HepG2 (cell line): ENCODE results near the gene TMEM129. TPM values are rescaled to one million over a fixed set of nuclear protein-coding genes. Genes with fewer than 3 reads are reported as not detected.

ENCODE experiments used
- DPF2 ChIP-seq: sonication (generic); formaldehyde crosslinking; IDR thresholded peaks from 2 replicates; pipeline ENCODE4 v1.4.0; 2020; ENCODE audit warnings: mild to moderate bottlenecking, low read depth, missing genetic modification reagents, borderline replicate concordance
- IKZF1 ChIP-seq: fragments of 450-650 bp; IDR thresholded peaks from 2 replicates; pipeline ENCODE4 v1.7.1; 2016
- KDM4B ChIP-seq: sonication (generic); formaldehyde crosslinking; IDR thresholded peaks from 2 replicates; pipeline ENCODE4 v1.4.0; 2020; ENCODE audit warnings: missing genetic modification reagents
- LCORL ChIP-seq, 2 experiments: fragments of 450-650 bp in 1 of 2; sonication (generic) in 1 of 2; formaldehyde crosslinking in 1 of 2; IDR thresholded peaks; 2 replicates each; pipeline versions ENCODE4 v1.5.0 to v1.6.1; 2017 to 2020; ENCODE audit warnings: antibody characterized with exemption in 1 of 2, missing genetic modification reagents in 1 of 2
- SKI ChIP-seq: fragments of 450-650 bp; IDR thresholded peaks from one replicate; pipeline ENCODE4 v1.6.1; 2018; ENCODE audit warnings: mild to moderate bottlenecking; ENCODE audit not compliant: partially characterized antibody
- ZBTB38 ChIP-seq: sonication (generic); formaldehyde crosslinking; IDR thresholded peaks from 2 replicates; pipeline ENCODE4 v1.5.1; 2020; ENCODE audit warnings: mild to moderate bottlenecking, missing genetic modification reagents
- ZFP82 ChIP-seq: sonication (generic); formaldehyde crosslinking; IDR thresholded peaks from 2 replicates; pipeline ENCODE4 v1.5.1; 2020; ENCODE audit warnings: mild to moderate bottlenecking, missing genetic modification reagents, borderline replicate concordance
- ZNF180 ChIP-seq: sonication (generic); formaldehyde crosslinking; IDR thresholded peaks from 2 replicates; pipeline ENCODE4 v1.4.0; 2020; ENCODE audit warnings: low read depth, missing genetic modification reagents, borderline replicate concordance
- ZNF224 ChIP-seq: sonication (generic); formaldehyde crosslinking; IDR thresholded peaks from 2 replicates; pipeline ENCODE4 v1.5.0; 2020; ENCODE audit warnings: mild to moderate bottlenecking, missing genetic modification reagents
- ZNF546 ChIP-seq: sonication (generic); formaldehyde crosslinking; conservative IDR thresholded peaks from 2 replicates; pipeline ENCODE4 v1.8.1; 2023; ENCODE audit warnings: mild to moderate bottlenecking, missing genetic modification reagents
- polyA plus RNA-seq, 8 experiments: library from polyadenylated mRNA; depleted of rRNA in 3 of 8; stranded (reverse) in 7 of 8; unstranded in 1 of 8; fragments of >200 nt; fragmentation: Illumina TruSeq in 4 of 8; extraction: Trizol in 4 of 8; gene quantifications; 2 replicates each; pipeline versions ENCODE4 v1.2.1 to v1.2.3, GENCODE V29; 2011 to 2016; ENCODE audit warnings: low read depth in 4 of 8, missing spikeins in 1 of 8, mixed read lengths in 1 of 8; ENCODE audit not compliant: insufficient read depth in 1 of 8
- total RNA-seq, 5 experiments: library from RNA; depleted of rRNA; stranded (reverse); fragments of >200 nt; fragmentation: Illumina TruSeq; extraction: Trizol; gene quantifications; 2 replicates each; pipeline ENCODE4 v1.2.3, GENCODE V29; 2016; ENCODE audit warnings: low read depth in 1 of 5
- TF ChIP-seq, protein P1 (sequence below): conservative IDR thresholded peaks from 2 replicates; pipeline ENCODE4 v1.6.1; 2018; ENCODE audit warnings: missing genetic modification reagents
- TF ChIP-seq, protein P2 (sequence below): sonication (generic); formaldehyde crosslinking; IDR thresholded peaks from 2 replicates; pipeline ENCODE4 v1.4.0; 2020; ENCODE audit warnings: mild to moderate bottlenecking, low read depth, missing genetic modification reagents
- TF ChIP-seq, protein P3 (sequence below): IDR thresholded peaks from 2 replicates; pipeline ENCODE4 v1.6.1; 2016; ENCODE audit warnings: missing compliant biosample characterization, missing genetic modification reagents, borderline replicate concordance
- TF ChIP-seq, protein P4 (sequence below): sonication (generic); formaldehyde crosslinking; IDR thresholded peaks from 2 replicates; pipeline ENCODE4 v1.8.0; 2023; ENCODE audit warnings: mild to moderate bottlenecking, missing genetic modification reagents
- TF ChIP-seq, protein P5 (sequence below): sonication (generic); formaldehyde crosslinking; IDR thresholded peaks from 2 replicates; pipeline ENCODE4 v1.4.0; 2020; ENCODE audit warnings: missing genetic modification reagents, borderline replicate concordance
- TF ChIP-seq, protein P6 (sequence below): sonication (generic); formaldehyde crosslinking; IDR thresholded peaks from 2 replicates; pipeline ENCODE4 v1.4.0; 2020; ENCODE audit warnings: low read depth, mild to moderate bottlenecking, missing genetic modification reagents

The TMEM129 gene
- total and polyA plus RNA-seq, 2 of the 13 experiments (the other 11 are each of a cell fraction or from before 2014, with no cell fraction given): 19.0 to 25.8 TPM

DNA sequence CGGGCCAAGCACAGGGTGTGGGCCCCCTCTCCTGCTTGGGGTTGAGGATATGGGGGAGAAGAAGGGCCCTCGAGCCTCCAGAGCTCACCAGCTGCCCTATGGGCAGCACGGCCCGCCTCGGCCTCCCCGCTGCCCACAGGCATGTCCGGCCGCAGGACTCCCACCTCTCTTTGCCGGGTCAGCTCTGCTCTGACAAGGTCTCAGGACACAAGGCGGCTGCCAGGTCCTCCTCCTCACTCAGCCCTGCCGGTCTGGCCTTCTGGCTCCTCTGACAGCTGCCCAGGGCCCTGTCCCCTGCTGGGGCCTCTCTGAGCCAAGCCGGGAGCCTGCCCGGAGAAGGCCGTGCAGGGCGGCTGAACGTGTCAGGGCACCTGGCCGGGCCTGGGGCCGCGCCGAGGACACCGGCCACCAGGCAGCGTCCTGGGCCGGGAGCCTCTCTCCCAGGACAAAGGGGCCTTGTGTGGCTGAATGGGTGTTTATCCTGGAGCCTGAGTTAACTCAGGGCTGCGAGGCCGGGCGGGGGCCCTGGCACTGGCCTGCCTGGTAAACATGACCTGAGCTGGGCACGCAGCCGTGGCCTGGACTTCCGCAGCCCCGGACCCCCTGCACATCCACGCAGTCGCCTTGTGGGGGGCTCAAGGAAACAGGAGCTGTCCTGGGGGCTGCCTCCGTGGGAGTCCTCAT lies 25.9 kb upstream of the TMEM129 start (continued):
- TF ChIP-seq ZNF224 (CRISPR knock-in tag) (peak; percentile 60; the same call in 1 of the 2 replicates), SKI (peak; percentile 37), ZBTB38 (CRISPR knock-in tag) (peak; percentile 15; the same call in 1 of the 2 replicates), ZNF546 (CRISPR knock-in tag) (peak; percentile 60), LCORL (IDR thresholded peaks at IDR 0.05) (no peak), LCORL (CRISPR knock-in tag; IDR thresholded peaks at IDR 0.05) (peak; percentile 75), DPF2 (peak; percentile 73), KDM4B (CRISPR knock-in tag) (no peak; the same call in 1 of the 2 replicates), ZFP82 (CRISPR knock-in tag) (peak; percentile 80; the same call in 1 of the 2 replicates), ZNF180 (CRISPR knock-in tag) (0 out of 2 replicates have a peak, but pooled peaks have one; percentile 43), IKZF1 (no peak)
- TF ChIP-seq, protein P1, sequence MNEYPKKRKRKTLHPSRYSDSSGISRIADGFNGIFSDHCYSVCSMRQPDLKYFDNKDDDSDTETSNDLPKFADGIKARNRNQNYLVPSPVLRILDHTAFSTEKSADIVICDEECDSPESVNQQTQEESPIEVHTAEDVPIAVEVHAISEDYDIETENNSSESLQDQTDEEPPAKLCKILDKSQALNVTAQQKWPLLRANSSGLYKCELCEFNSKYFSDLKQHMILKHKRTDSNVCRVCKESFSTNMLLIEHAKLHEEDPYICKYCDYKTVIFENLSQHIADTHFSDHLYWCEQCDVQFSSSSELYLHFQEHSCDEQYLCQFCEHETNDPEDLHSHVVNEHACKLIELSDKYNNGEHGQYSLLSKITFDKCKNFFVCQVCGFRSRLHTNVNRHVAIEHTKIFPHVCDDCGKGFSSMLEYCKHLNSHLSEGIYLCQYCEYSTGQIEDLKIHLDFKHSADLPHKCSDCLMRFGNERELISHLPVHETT (CRISPR knock-in tag): no peak
- TF ChIP-seq, protein P2, sequence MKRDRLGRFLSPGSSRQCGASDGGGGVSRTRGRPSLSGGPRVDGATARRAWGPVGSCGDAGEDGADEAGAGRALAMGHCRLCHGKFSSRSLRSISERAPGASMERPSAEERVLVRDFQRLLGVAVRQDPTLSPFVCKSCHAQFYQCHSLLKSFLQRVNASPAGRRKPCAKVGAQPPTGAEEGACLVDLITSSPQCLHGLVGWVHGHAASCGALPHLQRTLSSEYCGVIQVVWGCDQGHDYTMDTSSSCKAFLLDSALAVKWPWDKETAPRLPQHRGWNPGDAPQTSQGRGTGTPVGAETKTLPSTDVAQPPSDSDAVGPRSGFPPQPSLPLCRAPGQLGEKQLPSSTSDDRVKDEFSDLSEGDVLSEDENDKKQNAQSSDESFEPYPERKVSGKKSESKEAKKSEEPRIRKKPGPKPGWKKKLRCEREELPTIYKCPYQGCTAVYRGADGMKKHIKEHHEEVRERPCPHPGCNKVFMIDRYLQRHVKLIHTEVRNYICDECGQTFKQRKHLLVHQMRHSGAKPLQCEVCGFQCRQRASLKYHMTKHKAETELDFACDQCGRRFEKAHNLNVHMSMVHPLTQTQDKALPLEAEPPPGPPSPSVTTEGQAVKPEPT: peak; percentile 67; the same call in 1 of the 2 replicates
- TF ChIP-seq, protein P3, sequence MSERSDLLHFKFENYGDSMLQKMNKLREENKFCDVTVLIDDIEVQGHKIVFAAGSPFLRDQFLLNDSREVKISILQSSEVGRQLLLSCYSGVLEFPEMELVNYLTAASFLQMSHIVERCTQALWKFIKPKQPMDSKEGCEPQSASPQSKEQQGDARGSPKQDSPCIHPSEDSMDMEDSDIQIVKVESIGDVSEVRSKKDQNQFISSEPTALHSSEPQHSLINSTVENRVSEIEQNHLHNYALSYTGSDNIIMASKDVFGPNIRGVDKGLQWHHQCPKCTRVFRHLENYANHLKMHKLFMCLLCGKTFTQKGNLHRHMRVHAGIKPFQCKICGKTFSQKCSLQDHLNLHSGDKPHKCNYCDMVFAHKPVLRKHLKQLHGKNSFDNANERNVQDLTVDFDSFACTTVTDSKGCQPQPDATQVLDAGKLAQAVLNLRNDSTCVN: peak; percentile 16; the same call in 1 of the 2 replicates
- TF ChIP-seq, protein P4, sequence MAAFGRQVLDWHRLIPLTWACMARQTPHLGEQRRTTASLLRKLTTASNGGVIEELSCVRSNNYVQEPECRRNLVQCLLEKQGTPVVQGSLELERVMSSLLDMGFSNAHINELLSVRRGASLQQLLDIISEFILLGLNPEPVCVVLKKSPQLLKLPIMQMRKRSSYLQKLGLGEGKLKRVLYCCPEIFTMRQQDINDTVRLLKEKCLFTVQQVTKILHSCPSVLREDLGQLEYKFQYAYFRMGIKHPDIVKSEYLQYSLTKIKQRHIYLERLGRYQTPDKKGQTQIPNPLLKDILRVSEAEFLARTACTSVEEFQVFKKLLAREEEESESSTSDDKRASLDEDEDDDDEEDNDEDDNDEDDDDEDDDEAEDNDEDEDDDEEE (CRISPR knock-in tag): peak; percentile 76
- TF ChIP-seq, protein P5, sequence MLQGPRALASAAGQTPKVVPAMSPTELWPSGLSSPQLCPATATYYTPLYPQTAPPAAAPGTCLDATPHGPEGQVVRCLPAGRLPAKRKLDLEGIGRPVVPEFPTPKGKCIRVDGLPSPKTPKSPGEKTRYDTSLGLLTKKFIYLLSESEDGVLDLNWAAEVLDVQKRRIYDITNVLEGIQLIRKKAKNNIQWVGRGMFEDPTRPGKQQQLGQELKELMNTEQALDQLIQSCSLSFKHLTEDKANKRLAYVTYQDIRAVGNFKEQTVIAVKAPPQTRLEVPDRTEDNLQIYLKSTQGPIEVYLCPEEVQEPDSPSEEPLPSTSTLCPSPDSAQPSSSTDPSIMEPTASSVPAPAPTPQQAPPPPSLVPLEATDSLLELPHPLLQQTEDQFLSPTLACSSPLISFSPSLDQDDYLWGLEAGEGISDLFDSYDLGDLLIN: 0 out of 2 replicates have a peak, but pooled peaks have one; percentile 27
- TF ChIP-seq, protein P6, sequence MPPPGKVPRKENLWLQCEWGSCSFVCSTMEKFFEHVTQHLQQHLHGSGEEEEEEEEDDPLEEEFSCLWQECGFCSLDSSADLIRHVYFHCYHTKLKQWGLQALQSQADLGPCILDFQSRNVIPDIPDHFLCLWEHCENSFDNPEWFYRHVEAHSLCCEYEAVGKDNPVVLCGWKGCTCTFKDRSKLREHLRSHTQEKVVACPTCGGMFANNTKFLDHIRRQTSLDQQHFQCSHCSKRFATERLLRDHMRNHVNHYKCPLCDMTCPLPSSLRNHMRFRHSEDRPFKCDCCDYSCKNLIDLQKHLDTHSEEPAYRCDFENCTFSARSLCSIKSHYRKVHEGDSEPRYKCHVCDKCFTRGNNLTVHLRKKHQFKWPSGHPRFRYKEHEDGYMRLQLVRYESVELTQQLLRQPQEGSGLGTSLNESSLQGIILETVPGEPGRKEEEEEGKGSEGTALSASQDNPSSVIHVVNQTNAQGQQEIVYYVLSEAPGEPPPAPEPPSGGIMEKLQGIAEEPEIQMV: peak; percentile 72; the same call in 1 of the 2 replicates
